Bronchial epithelial cell (primary cell): ENCODE measurements around the gene AMZ1. TPM values are rescaled to one million over a fixed set of nuclear protein-coding genes. Genes with fewer than 3 reads are reported as not detected.
A peak's percentile ranks its signal among the peaks of the same experiment; 100 is the strongest.

Source experiments
- DNase-seq: peaks from one replicate; pipeline ENCODE4 v3.0.0-alpha.2; 2010; ENCODE audit warnings: low read depth
- FAIRE-seq: peaks from 2 replicates; lab custom pipeline; 2011; peaks lifted over from hg19 to GRCh38; lab: Jason Lieb, UNC
- H3K27me3 ChIP-seq: 2 replicates; pipeline ENCODE4 v1.5.1; 2011; ENCODE audit warnings: low read length; ENCODE audit not compliant: control insufficient read depth, insufficient read depth
- H3K36me3 ChIP-seq: 2 replicates; pipeline ENCODE4 v1.5.1; 2011; ENCODE audit warnings: low read length; ENCODE audit not compliant: control insufficient read depth, insufficient read depth
- H3K4me3 ChIP-seq: 2 replicates; pipeline ENCODE4 v1.5.1; 2011; ENCODE audit warnings: mild to moderate bottlenecking, low read depth, low read length, control low read depth
- CTCF ChIP-seq: IDR thresholded peaks from 2 replicates; pipeline ENCODE4 v1.5.1; 2011; ENCODE audit warnings: mild to moderate bottlenecking, moderate library complexity, low read length, control low read depth, inconsistent platforms; ENCODE audit not compliant: insufficient read depth, severe bottlenecking
- total RNA-seq: library from RNA; depleted of rRNA; stranded (reverse); fragments of >200 nt; gene quantifications from 2 replicates; pipeline ENCODE4 v1.2.1, GENCODE V29; 2014

AMZ1 gene
- total RNA-seq, 1 donor from 2014 or later: not detected

DNA sequence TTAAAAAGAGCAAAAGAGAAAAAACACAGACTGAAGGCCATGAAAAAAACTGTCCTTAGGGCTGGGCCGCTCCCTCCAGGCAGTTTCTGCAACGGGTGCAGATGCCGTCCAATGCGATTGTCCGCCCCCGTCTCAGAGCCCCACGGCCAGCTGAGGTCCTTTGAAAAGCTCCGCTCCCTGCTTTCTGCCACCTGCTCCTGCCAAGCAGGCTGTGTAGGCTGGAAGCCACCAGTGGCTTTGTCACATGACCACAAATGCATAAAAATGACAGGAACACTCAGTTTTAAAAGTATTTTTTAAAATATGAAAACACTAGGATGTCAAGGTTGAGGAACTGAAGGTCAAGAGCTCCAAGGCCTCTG, 71.7 kb downstream of the AMZ1 start:
- TF ChIP-seq CTCF: no peak
- no peaks in the 10 kb centered on the region for H3K27me3 ChIP-seq
- H3K4me3 ChIP-seq: no peak overlapping the region
- FAIRE-seq (no peak), DNase-seq (no peak)
- peaks cover 3% of the 10 kb centered on the region for H3K36me3 ChIP-seq

DNA sequence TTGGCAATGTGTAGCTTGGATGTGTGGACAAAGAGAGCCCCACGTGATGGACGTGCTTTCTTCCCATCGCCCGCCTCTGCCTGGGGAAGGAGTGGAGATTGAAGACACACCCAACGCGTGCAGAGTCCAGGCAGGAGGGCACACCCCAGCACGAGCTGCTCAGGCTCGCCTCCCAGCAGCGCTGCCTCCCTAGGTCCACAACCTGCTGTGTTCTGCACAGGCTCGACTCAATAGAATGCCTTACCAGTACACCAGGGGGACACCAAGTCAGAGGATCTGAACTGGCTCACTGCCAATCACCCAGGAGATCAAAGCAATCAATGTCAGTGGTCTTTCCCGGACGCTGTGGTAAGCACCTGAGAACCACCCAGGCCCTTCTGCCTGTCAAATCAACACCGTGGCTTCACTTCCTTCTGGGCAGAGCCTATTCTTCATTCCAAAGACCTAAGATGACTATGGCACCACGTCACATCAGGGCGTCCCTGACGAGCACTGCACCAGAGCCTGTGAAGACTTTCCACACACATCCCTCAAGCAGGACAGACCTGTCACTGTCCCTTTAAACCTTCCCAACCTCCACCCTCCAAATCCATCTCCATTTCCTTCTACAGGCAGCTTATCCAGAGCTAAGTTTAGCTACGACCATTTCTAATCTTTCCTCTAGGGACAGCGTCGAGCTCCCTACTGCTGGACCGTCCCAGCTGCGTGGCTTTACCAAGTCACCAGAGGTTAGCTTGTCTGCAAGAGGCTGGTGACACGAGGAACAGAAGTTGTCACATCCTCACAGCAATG, 72.3 kb downstream of the AMZ1 start:
- TF ChIP-seq CTCF: peak; percentile 42
- no peak for FAIRE-seq
- DNase-seq: peak; percentile 57
- H3K36me3 ChIP-seq: peaks cover 3% of the 10 kb centered on the region
- H3K27me3 ChIP-seq: no peaks in the 10 kb centered on the region
- H3K4me3 ChIP-seq: no peak overlapping the region

DNA sequence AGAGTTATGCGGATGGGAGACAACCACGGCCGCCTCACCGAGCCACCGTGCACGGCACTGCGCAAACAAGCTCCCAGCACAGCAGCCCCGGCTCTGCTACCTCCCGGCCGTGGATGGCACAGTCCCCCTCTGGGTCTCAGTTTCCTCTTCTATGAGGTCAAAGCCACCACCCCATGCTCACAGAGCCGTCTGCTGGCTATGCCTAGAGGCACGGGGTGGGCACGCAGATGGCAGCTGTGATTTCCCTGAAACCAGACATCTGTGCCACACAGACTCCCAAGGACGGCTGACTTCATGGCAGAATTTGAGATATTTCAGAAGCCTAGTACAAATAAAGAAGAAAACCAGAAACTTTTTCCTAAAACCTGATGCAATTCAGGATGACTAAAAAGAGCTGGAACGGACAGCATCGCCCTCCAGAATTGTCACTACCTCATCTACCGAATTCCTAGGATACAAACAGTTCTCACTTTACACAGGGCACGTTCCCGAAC, 73.2 kb downstream of the AMZ1 start:
- Histone ChIP-seq H3K27me3 (no peaks in the 10 kb centered on the region), H3K4me3 (no peak overlapping the region), H3K36me3 (peaks cover 3% of the 10 kb centered on the region)
- DNase-seq: no peak
- no peak for TF ChIP-seq CTCF
- no peak for FAIRE-seq

DNA sequence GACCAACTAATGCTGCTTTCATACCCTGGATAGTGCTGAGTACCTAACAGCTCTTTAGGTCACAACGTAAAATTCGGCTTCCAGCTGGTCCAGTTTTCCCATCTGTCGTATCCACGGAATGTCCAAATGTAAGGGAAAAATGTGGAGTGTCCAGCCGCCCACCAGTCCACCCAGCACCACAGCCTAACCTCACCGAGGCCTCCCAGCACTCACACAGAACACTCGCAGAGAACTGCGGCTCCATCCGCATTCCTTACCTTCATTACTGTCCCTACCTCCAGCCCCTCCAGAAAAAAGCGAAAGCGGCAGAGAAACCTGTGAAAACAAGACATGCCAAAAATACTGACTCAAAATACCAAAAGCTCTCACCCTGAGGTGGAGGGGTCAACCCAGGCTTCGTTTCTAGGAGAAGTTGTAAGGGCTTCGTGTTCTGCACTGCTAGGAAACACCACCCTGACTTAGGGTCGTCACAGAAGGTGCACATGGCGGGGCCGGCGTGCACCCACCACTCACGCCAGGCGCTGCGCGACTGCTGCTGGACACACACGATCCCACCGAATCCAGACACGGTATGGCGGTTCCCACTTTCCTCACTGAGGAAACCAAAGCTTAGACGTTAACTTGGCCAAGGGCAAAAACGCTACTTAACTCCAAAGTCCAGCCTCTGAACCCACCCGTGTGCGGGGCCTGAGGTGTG, 73.9 kb downstream of the AMZ1 start:
- Histone ChIP-seq H3K36me3 (peaks cover 3% of the 10 kb centered on the region), H3K27me3 (no peaks in the 10 kb centered on the region), H3K4me3 (no peak overlapping the region)
- DNase-seq: no peak
- no peak for FAIRE-seq
- TF ChIP-seq CTCF: no peak

- FAIRE-seq: no peak
Observed at GRCh38 chr7:2763597-2763996, 75.6 kb downstream of the AMZ1 start.

More at GRCh38 chr7:2763597-2763996, 75.6 kb downstream of the AMZ1 start:
- Histone ChIP-seq H3K27me3 (no peaks in the 10 kb centered on the region), H3K4me3 (no peak overlapping the region), H3K36me3 (peaks cover 3% of the 10 kb centered on the region)
- no peak for TF ChIP-seq CTCF
- DNase-seq: no peak
